ENCODE results near the gene GNG10.
"Not testable (repeated sequence)": the region's sequence is repeated elsewhere in the genome, so short reads cannot be mapped to it uniquely, and the experiment has no call there.

The GNG10 gene

DNA sequence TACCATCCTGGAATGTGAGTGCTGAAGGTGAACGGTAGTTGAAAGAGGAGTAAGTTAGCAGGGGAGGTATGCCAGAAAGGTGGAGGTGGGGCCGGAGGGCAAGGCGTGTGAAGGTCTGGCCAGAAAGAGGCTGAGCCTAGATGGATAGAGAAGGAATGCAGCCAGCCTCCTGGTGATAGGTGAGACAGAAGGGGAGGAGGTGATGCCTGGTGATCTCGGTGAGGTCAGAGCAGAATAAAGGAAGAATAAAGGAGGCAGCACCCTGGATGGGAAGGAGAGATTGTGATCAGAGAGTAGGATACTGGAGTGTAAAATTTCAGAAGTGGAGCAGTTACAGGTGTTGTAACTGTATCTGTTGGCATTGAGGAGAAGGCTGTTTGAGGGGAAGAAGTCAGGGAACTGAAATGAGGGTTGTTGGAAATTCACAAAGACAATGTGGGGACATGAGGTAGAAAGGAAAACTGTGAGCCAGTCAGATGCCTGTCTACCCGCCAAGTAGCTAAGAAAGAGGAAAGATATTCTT lies 2.0 kb downstream of the GNG10 start:
- H3K4me3 ChIP-seq (ENCODE audit: low read depth, low read length): no peak overlapping the region
- ChIA-PET POLR2A (interaction anchor here (1.3 to 2.5 kb wide), 2 partner anchors 14 to 32 kb away, joined by 7 to 8 read pairs; partner anchors contain the start of gene DNAJC25), CTCF (interaction anchor here (0.6 to 2.5 kb wide), 2 partner anchors 28 to 263 kb away, joined by 3 to 7 read pairs; no protein-coding TSS in a partner anchor)

DNA sequence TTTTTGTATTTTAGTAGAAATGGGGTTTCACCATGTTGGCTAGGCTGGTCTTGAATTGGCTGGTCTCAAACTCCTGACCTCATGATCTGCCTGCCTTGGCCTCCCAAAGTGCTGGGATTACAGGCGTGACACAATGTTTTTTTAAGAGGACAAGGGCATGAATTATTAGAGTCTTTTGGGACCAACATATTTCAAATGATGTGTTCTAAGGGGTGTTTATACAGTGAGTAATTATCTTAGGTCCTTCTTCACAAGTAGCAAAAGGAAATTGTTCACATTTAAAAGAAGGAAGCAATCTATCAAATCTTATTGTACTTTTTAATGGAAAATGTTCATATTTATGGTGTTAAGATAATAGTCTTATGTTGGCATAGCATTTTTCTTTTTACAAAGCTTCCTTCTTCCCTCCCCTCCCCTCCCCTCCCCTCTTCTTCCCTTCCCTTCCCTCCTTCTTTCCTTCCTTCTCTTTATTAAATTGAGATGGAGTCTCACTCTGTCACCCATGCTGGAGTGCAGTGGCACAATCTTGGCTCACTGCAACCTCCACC lies 6.7 kb downstream of the GNG10 start:
- TF ChIP-seq ZNF391 (tag by site-specific recombination; IDR thresholded peaks at IDR 0.05; ENCODE audit: borderline replicate concordance, low read depth) (no peak), ZNF792 (tag by site-specific recombination; IDR thresholded peaks at IDR 0.05) (no peak), ZBTB17 (tag by site-specific recombination; IDR thresholded peaks at IDR 0.05) (no peak), ZSCAN30 (tag by site-specific recombination; IDR thresholded peaks at IDR 0.05) (no peak), ZNF621 (tag by site-specific recombination; IDR thresholded peaks at IDR 0.05) (no peak), OVOL3 (tag by site-specific recombination; IDR thresholded peaks at IDR 0.05) (no peak), YY1 (tag by site-specific recombination; IDR thresholded peaks at IDR 0.05) (no peak), ZNF2 (tag by site-specific recombination; IDR thresholded peaks at IDR 0.05) (no peak), ZNF791 (tag by site-specific recombination; IDR thresholded peaks at IDR 0.05) (no peak)
- TF ChIP-seq, protein P1, sequence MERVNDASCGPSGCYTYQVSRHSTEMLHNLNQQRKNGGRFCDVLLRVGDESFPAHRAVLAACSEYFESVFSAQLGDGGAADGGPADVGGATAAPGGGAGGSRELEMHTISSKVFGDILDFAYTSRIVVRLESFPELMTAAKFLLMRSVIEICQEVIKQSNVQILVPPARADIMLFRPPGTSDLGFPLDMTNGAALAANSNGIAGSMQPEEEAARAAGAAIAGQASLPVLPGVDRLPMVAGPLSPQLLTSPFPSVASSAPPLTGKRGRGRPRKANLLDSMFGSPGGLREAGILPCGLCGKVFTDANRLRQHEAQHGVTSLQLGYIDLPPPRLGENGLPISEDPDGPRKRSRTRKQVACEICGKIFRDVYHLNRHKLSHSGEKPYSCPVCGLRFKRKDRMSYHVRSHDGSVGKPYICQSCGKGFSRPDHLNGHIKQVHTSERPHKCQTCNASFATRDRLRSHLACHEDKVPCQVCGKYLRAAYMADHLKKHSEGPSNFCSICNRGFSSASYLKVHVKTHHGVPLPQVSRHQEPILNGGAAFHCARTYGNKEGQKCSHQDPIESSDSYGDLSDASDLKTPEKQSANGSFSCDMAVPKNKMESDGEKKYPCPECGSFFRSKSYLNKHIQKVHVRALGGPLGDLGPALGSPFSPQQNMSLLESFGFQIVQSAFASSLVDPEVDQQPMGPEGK (tag by site-specific recombination; IDR thresholded peaks at IDR 0.05): no peak
- TF ChIP-seq, protein P2, sequence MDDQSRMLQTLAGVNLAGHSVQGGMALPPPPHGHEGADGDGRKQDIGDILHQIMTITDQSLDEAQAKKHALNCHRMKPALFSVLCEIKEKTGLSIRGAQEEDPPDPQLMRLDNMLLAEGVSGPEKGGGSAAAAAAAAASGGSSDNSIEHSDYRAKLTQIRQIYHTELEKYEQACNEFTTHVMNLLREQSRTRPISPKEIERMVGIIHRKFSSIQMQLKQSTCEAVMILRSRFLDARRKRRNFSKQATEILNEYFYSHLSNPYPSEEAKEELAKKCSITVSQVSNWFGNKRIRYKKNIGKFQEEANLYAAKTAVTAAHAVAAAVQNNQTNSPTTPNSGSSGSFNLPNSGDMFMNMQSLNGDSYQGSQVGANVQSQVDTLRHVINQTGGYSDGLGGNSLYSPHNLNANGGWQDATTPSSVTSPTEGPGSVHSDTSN (CRISPR knock-in tag; IDR thresholded peaks at IDR 0.05): no peak
- TF ChIP-seq, protein P3, sequence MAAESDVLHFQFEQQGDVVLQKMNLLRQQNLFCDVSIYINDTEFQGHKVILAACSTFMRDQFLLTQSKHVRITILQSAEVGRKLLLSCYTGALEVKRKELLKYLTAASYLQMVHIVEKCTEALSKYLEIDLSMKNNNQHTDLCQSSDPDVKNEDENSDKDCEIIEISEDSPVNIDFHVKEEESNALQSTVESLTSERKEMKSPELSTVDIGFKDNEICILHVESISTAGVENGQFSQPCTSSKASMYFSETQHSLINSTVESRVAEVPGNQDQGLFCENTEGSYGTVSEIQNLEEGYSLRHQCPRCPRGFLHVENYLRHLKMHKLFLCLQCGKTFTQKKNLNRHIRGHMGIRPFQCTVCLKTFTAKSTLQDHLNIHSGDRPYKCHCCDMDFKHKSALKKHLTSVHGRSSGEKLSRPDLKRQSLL (tag by site-specific recombination; IDR thresholded peaks at IDR 0.05): no peak
- ChIA-PET CTCF (interaction anchor here (1.1 kb wide), 1 partner anchor 10 kb away, joined by 6 read pairs; no protein-coding TSS in a partner anchor), POLR2A (interaction anchor here (0.6 to 2.5 kb wide), 2 partner anchors 12 to 61 kb away, joined by 3 to 6 read pairs; no protein-coding TSS in a partner anchor)
- no peak overlapping the region for H3K27ac ChIP-seq (ENCODE audit: extremely low read depth, low read depth, low read length)
- no peak overlapping the region for H3K4me3 ChIP-seq (ENCODE audit: low read depth, low read length)
- H3K9me3 ChIP-seq (ENCODE audit: control insufficient read depth, insufficient read depth, low read depth, low read length): no peaks in the 10 kb centered on the region
- no peaks in the 10 kb centered on the region; the same call in 1 of the 2 replicates for H3K4me1 ChIP-seq (ENCODE audit: control insufficient read depth, insufficient read depth, low read length)
- H3K36me3 ChIP-seq (ENCODE audit: control insufficient read depth in 2 of 2, insufficient read depth in 1 of 2, low read length in 2 of 2): peaks cover 15 to 46% of the 10 kb centered on the region in 2 experiments; a peak in 2 of 3 replicates

More for the DNA sequence above, 2.0 kb downstream of the GNG10 start:
- H3K27ac ChIP-seq (ENCODE audit: extremely low read depth, low read depth, low read length): no peak overlapping the region
- H3K9me3 ChIP-seq (ENCODE audit: control insufficient read depth, insufficient read depth, low read depth, low read length): no peaks in the 10 kb centered on the region
- peaks cover 1 to 29% of the 10 kb centered on the region in 2 experiments; a peak in 2 of 3 replicates for H3K36me3 ChIP-seq (ENCODE audit: control insufficient read depth in 2 of 2, insufficient read depth in 1 of 2, low read length in 2 of 2)
- H3K4me1 ChIP-seq (ENCODE audit: control insufficient read depth, insufficient read depth, low read length): no peaks in the 10 kb centered on the region; the same call in 1 of the 2 replicates
- TF ChIP-seq SCRT1 (tag by site-specific recombination; IDR thresholded peaks at IDR 0.05; ENCODE audit: borderline replicate concordance) (peak; percentile 91), ZBTB17 (tag by site-specific recombination; IDR thresholded peaks at IDR 0.05) (peak; percentile 31; the same call in 1 of the 2 replicates), ZNF423 (tag by site-specific recombination; IDR thresholded peaks at IDR 0.05) (no peak), BCL11A (tag by site-specific recombination; IDR thresholded peaks at IDR 0.05; ENCODE audit: low read depth) (no peak), HOXD13 (CRISPR knock-in tag; IDR thresholded peaks at IDR 0.05; ENCODE audit: borderline replicate concordance) (0 out of 2 replicates have a peak, but pooled peaks have one; percentile 26), SCRT2 (tag by site-specific recombination; IDR thresholded peaks at IDR 0.05) (peak; percentile 88)

DNA sequence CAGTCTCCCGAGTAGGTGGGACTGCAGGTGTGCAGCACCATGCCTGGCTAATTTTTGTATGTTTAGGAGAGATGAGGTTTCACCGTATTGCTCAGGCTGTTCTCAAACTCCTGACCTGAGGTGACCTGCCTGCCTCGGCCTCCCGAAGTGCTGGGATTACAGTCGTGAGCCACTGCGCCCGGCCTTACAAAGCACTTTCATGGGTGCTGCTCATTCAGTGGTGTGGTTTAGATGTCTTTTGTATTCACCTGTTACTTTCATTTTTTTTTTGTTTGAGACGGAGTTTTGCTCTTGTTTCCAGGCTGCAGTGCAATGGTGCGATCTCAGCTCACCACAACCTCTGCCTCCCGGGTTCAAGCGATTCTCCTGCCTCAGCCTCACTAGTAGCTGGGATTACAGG lies 7.2 kb downstream of the GNG10 start:
- H3K4me3 ChIP-seq (ENCODE audit: low read depth, low read length); H3K4me1 ChIP-seq (ENCODE audit: control insufficient read depth, insufficient read depth, low read length); POLR2A ChIA-PET; H3K9me3 ChIP-seq (ENCODE audit: control insufficient read depth, insufficient read depth, low read depth, low read length); H3K27ac ChIP-seq (ENCODE audit: extremely low read depth, low read depth, low read length): not testable (repeated sequence)
- H3K36me3 ChIP-seq (ENCODE audit: control insufficient read depth in 2 of 2, insufficient read depth in 1 of 2, low read length in 2 of 2): peaks cover 15 to 46% of the 10 kb centered on the region in 2 experiments; a peak in 2 of 3 replicates
- CTCF ChIA-PET: interaction anchor here (1.1 kb wide), 1 partner anchor 11 kb away, joined by 6 read pairs; no protein-coding TSS in a partner anchor
